Measurements from ENCODE around the gene ACTC1.

ACTC1 gene

GRCh38 chr15:34828145-34828911 is 33.0 kb upstream of the ACTC1 start:
- Histone ChIP-seq H3K9ac (no peak overlapping the region), H3K9me3 (ENCODE audit: control insufficient read depth, low read length) (no peaks in the 10 kb centered on the region), H3K36me3 (ENCODE audit: control insufficient read depth, insufficient read depth, low read length) (no peaks in the 10 kb centered on the region), H3K27me3 (ENCODE audit: control insufficient read depth, insufficient read depth, low read length) (no peaks in the 10 kb centered on the region), H3K79me2 (no peaks in the 10 kb centered on the region), H3K4me3 (ENCODE audit: low read depth, low read length) (no peak overlapping the region), H3K27ac (no peak overlapping the region), H2AFZ (no peak overlapping the region), H3K4me1 (no peaks in the 10 kb centered on the region), H3K4me2 (ENCODE audit: low read length) (no peak overlapping the region)
- TF ChIP-seq CTCF (IDR thresholded peaks at IDR 0.05), result no peak

GRCh38 chr15:34821831-34822230 is 26.5 kb upstream of the ACTC1 start:
- no peaks in the 10 kb centered on the region for H3K79me2 ChIP-seq
- no peak overlapping the region for H3K4me3 ChIP-seq (ENCODE audit: low read depth, low read length)
- H3K4me1 ChIP-seq, result no peaks in the 10 kb centered on the region
- no peak overlapping the region for H3K27ac ChIP-seq
- H3K27me3 ChIP-seq (ENCODE audit: control insufficient read depth, insufficient read depth, low read length), result no peaks in the 10 kb centered on the region
- no peak for TF ChIP-seq CTCF (IDR thresholded peaks at IDR 0.05)
- no peak overlapping the region for H3K9ac ChIP-seq
- H2AFZ ChIP-seq, result no peak overlapping the region
- no peaks in the 10 kb centered on the region for H3K36me3 ChIP-seq (ENCODE audit: control insufficient read depth, insufficient read depth, low read length)
- H3K9me3 ChIP-seq (ENCODE audit: control insufficient read depth, low read length), result no peaks in the 10 kb centered on the region
- H3K4me2 ChIP-seq (ENCODE audit: low read length), result no peak overlapping the region

GRCh38 chr15:34820110-34820509 is 24.8 kb upstream of the ACTC1 start:
- Histone ChIP-seq H3K4me2 (ENCODE audit: low read length) (no peak overlapping the region), H3K79me2 (no peaks in the 10 kb centered on the region), H3K36me3 (ENCODE audit: control insufficient read depth, insufficient read depth, low read length) (no peaks in the 10 kb centered on the region), H3K4me1 (no peaks in the 10 kb centered on the region), H2AFZ (no peak overlapping the region), H3K9me3 (ENCODE audit: control insufficient read depth, low read length) (no peaks in the 10 kb centered on the region), H3K27me3 (ENCODE audit: control insufficient read depth, insufficient read depth, low read length) (no peaks in the 10 kb centered on the region), H3K4me3 (ENCODE audit: low read depth, low read length) (no peak overlapping the region), H3K9ac (no peak overlapping the region), H3K27ac (no peak overlapping the region)
- TF ChIP-seq CTCF (IDR thresholded peaks at IDR 0.05), result no peak

- Histone ChIP-seq H3K4me3 (ENCODE audit: low read depth, low read length) (no peak overlapping the region), H3K36me3 (ENCODE audit: control insufficient read depth, insufficient read depth, low read length) (no peaks in the 10 kb centered on the region), H2AFZ (no peak overlapping the region), H3K27ac (no peak overlapping the region), H3K27me3 (ENCODE audit: control insufficient read depth, insufficient read depth, low read length) (no peaks in the 10 kb centered on the region), H3K9me3 (ENCODE audit: control insufficient read depth, low read length) (no peaks in the 10 kb centered on the region), H3K4me2 (ENCODE audit: low read length) (no peak overlapping the region), H3K4me1 (no peaks in the 10 kb centered on the region), H3K79me2 (no peaks in the 10 kb centered on the region), H3K9ac (no peak overlapping the region)
- no peak for TF ChIP-seq CTCF (IDR thresholded peaks at IDR 0.05)
These were observed 23.2 kb upstream of the ACTC1 start for GRCh38 chr15:34818526-34818925.

GRCh38 chr15:34815836-34816235 is 20.5 kb upstream of the ACTC1 start:
- H2AFZ ChIP-seq, result no peak overlapping the region
- TF ChIP-seq CTCF (IDR thresholded peaks at IDR 0.05), result no peak

More at GRCh38 chr15:34815836-34816235, 20.5 kb upstream of the ACTC1 start:
- no peak overlapping the region for H3K9ac ChIP-seq
- H3K4me1 ChIP-seq, result no peaks in the 10 kb centered on the region
- no peaks in the 10 kb centered on the region for H3K36me3 ChIP-seq (ENCODE audit: control insufficient read depth, insufficient read depth, low read length)
- no peaks in the 10 kb centered on the region for H3K79me2 ChIP-seq
- H3K4me3 ChIP-seq (ENCODE audit: low read depth, low read length), result no peak overlapping the region
- no peaks in the 10 kb centered on the region for H3K27me3 ChIP-seq (ENCODE audit: control insufficient read depth, insufficient read depth, low read length)
- no peaks in the 10 kb centered on the region for H3K9me3 ChIP-seq (ENCODE audit: control insufficient read depth, low read length)
- H3K27ac ChIP-seq, result no peak overlapping the region
- no peak overlapping the region for H3K4me2 ChIP-seq (ENCODE audit: low read length)
